Fibroblast of lung (primary cell): ENCODE measurements around the gene SCYGR4.

Source experiments
- CTCF ChIP-seq, 2 donors: IDR thresholded peaks in 1 of 2; conservative IDR thresholded peaks in 1 of 2; 1 replicate in 1 of 2; 2 replicates in 1 of 2; pipeline ENCODE4 v1.5.1; 2011 to 2012; ENCODE audit warnings: low read length in 2 of 2, control low read depth in 1 of 2, inconsistent platforms in 1 of 2, low read depth in 1 of 2, mild to moderate bottlenecking in 1 of 2
- EZH2 ChIP-seq: IDR thresholded peaks from 2 replicates; pipeline ENCODE4 v1.5.1; 2012; ENCODE audit warnings: low read length, control low read depth, mild to moderate bottlenecking; ENCODE audit errors: missing control alignments

- TF ChIP-seq EZH2 = no peak
- no peak for TF ChIP-seq CTCF (conservative IDR thresholded peaks at IDR 0.05 in 1 of 2, IDR thresholded peaks at IDR 0.05 in 1 of 2; ENCODE audit: low read depth in 1 of 2, low read length in 2 of 2)
Measured at GRCh38 chr2:227623226-227623625, 5.9 kb downstream of the SCYGR4 start.
